CD14-positive monocyte (primary cell): ENCODE data around the gene NID2. TPM values are rescaled to one million over a fixed set of nuclear protein-coding genes. Genes with fewer than 3 reads are reported as not detected.

Source experiments
- DNase-seq, 3 donors: peaks; one replicate each; pipeline ENCODE4 v3.0.0-alpha.2; 2011 to 2022
- H2AFZ ChIP-seq: 2 replicates; pipeline ENCODE4 v1.6.0; 2012; ENCODE audit warnings: mild to moderate bottlenecking, low read depth, low read length, inconsistent platforms; ENCODE audit not compliant: insufficient read depth, poor library complexity, severe bottlenecking
- H3K27ac ChIP-seq, 2 donors: 1 replicate in 1 of 2; 2 replicates in 1 of 2; pipeline ENCODE4 v1.5.1; 2012 to 2013; ENCODE audit warnings: low read length in 2 of 2, control low read depth in 1 of 2, inconsistent platforms in 1 of 2, low read depth in 1 of 2, mild to moderate bottlenecking in 1 of 2
- H3K27me3 ChIP-seq, 2 donors: one replicate each; pipeline versions ENCODE4 v1.6.0 to v1.6.1; 2011 to 2013; ENCODE audit warnings: low read length in 2 of 2; ENCODE audit not compliant: control insufficient read depth in 2 of 2, insufficient read depth in 2 of 2
- H3K36me3 ChIP-seq, 2 donors: replicated peaks in 1 of 2; 1 replicate in 1 of 2; 2 replicates in 1 of 2; pipeline versions ENCODE4 v1.5.1 to v1.6.1; 2012 to 2013; ENCODE audit warnings: low read length in 2 of 2, control low read depth in 1 of 2, inconsistent platforms in 1 of 2, mild to moderate bottlenecking in 1 of 2; ENCODE audit not compliant: insufficient read depth in 2 of 2, control insufficient read depth in 1 of 2
- H3K4me1 ChIP-seq, 2 donors: 1 replicate in 1 of 2; 2 replicates in 1 of 2; pipeline versions ENCODE4 v1.5.1 to v1.6.1; 2012 to 2013; ENCODE audit warnings: low read length in 2 of 2, control low read depth in 1 of 2, inconsistent platforms in 1 of 2, mild to moderate bottlenecking in 1 of 2, moderate library complexity in 1 of 2; ENCODE audit not compliant: insufficient read depth in 2 of 2, control insufficient read depth in 1 of 2
- H3K4me2 ChIP-seq: replicated peaks from 2 replicates; pipeline ENCODE3; 2012; ENCODE audit warnings: low read length, moderate library complexity, mild to moderate bottlenecking; ENCODE audit not compliant: poor library complexity, severe bottlenecking; ENCODE audit errors: extremely low read depth
- H3K4me3 ChIP-seq, 3 experiments: fragments of 200-600 bp in 1 of 3; sonication (generic) in 1 of 3; replicated peaks in 1 of 3; 1 replicate in 2 of 3; 2 replicates in 1 of 3; pipeline ENCODE4 v1.5.1; 2011 to 2013; ENCODE audit warnings: low read length in 3 of 3, mild to moderate bottlenecking in 3 of 3, control low read depth in 2 of 3, low read depth in 2 of 3, inconsistent platforms in 1 of 3, moderate library complexity in 1 of 3
- H3K79me2 ChIP-seq: 2 replicates; pipeline ENCODE4 v1.6.0; 2012; ENCODE audit warnings: mild to moderate bottlenecking, control low read depth, inconsistent platforms, low read length, moderate library complexity; ENCODE audit not compliant: insufficient read depth
- H3K9ac ChIP-seq: 2 replicates; pipeline ENCODE4 v1.6.0; 2017; ENCODE audit warnings: low read length, mild to moderate bottlenecking; ENCODE audit not compliant: insufficient read depth, poor library complexity, severe bottlenecking
- H3K9me3 ChIP-seq, 2 donors: replicated peaks in 1 of 2; 1 replicate in 1 of 2; 2 replicates in 1 of 2; pipeline versions ENCODE4 v1.5.1 to v1.6.1; 2012 to 2013; ENCODE audit warnings: low read length in 2 of 2, control low read depth in 1 of 2; ENCODE audit not compliant: control insufficient read depth in 1 of 2, insufficient read depth in 1 of 2
- H4K20me1 ChIP-seq: 2 replicates; pipeline ENCODE4 v1.6.0; 2012; ENCODE audit warnings: mild to moderate bottlenecking, low read length, control low read depth, moderate library complexity; ENCODE audit not compliant: insufficient read depth
- H3K27ac Mint-ChIP-seq, 7 donors: one replicate each; pipeline ENCODE4 v1.8.0; 2020; ENCODE audit warnings: mild to moderate bottlenecking in 7 of 7, mixed read lengths in 7 of 7, moderate library complexity in 6 of 7, inconsistent platforms in 2 of 7
- H3K27me3 Mint-ChIP-seq, 3 donors: one replicate each; pipeline ENCODE4 v1.8.0; 2021 to 2022; ENCODE audit warnings: low read depth in 3 of 3, mild to moderate bottlenecking in 3 of 3, mixed read lengths in 3 of 3, moderate library complexity in 3 of 3, inconsistent platforms in 1 of 3
- H3K36me3 Mint-ChIP-seq, 2 donors: one replicate each; pipeline ENCODE4 v1.8.0; 2020; ENCODE audit warnings: mixed read lengths in 2 of 2, inconsistent platforms in 1 of 2, mild to moderate bottlenecking in 1 of 2
- H3K4me1 Mint-ChIP-seq: one replicate; pipeline ENCODE4 v1.8.0; 2020; ENCODE audit warnings: mild to moderate bottlenecking, mixed read lengths
- H3K4me3 Mint-ChIP-seq, 2 donors: one replicate each; pipeline ENCODE4 v1.8.0; 2020; ENCODE audit warnings: mild to moderate bottlenecking in 2 of 2, mixed read lengths in 2 of 2, moderate library complexity in 1 of 2
- H3K9me3 Mint-ChIP-seq, 7 donors: one replicate each; pipeline ENCODE4 v1.8.0; 2020 to 2022; ENCODE audit warnings: mixed read lengths in 7 of 7, mild to moderate bottlenecking in 6 of 7, moderate library complexity in 6 of 7, inconsistent platforms in 2 of 7
- CTCF ChIP-seq: fragments of 200-600 bp; IDR thresholded peaks from one replicate; pipeline ENCODE4 v1.8.0; 2022; ENCODE audit warnings: antibody characterized with exemption, mild to moderate bottlenecking
- WGBS: methylation state at CpG from one replicate; pipeline ENCODE4 v1.1.5; 2013; ENCODE audit warnings: missing lambda C conversion rate; ENCODE audit not compliant: insufficient coverage; 5-methylcytosine and 5-hydroxymethylcytosine counted together
- intact Hi-C, 2 donors: fragments of 100-400 bp; cut with micrococcal nuclease; formaldehyde crosslinking; loops; one replicate each; pipeline versions ENCODE4 v1.15.0 to v1.15.1; 2023
- polyA plus RNA-seq, 3 donors: library from polyadenylated mRNA; depleted of rRNA in 1 of 3; unstranded in 2 of 3; stranded (reverse) in 1 of 3; fragments of 300-500 nt in 2 of 3; fragments of >200 nt in 1 of 3; fragmentation: Illumina TruSeq in 2 of 3; gene quantifications; 1 replicate in 2 of 3; 2 replicates in 1 of 3; pipeline ENCODE4 v1.2.3, GENCODE V29; 2012 to 2021

Gene NID2
- polyA plus RNA-seq, 3 donors, result not detected

GRCh38 chr14:52095794-52096193, 26.9 kb upstream of the NID2 start:
- Mint-ChIP-seq H3K27me3 (peaks cover 0 to 2% (median 1%) of the 10 kb centered on the region in 3 donors), H3K9me3 (peaks cover 0 to 4% (median 0%) of the 10 kb centered on the region in 7 donors), H3K4me1 (no peaks in the 10 kb centered on the region), H3K27ac (no peak overlapping the region), H3K4me3 (no peak overlapping the region), H3K36me3 (no peaks in the 10 kb centered on the region)
- WGBS, result 100% methylated on average over 1 of the region's 4 CpGs
- intact Hi-C loops, result no loop called here
- no peaks in the 10 kb centered on the region for H3K79me2 ChIP-seq
- no peak overlapping the region for H3K4me3 ChIP-seq
- H4K20me1 ChIP-seq, result no peaks in the 10 kb centered on the region
- no peaks in the 10 kb centered on the region for H3K4me1 ChIP-seq
- no peaks in the 10 kb centered on the region for H3K36me3 ChIP-seq
- H3K9ac ChIP-seq, result no peak overlapping the region
- DNase-seq, result no peak
- H3K4me2 ChIP-seq, result no peak overlapping the region
- H3K27me3 ChIP-seq, result no peaks in the 10 kb centered on the region
- no peak for TF ChIP-seq CTCF
- no peak overlapping the region for H3K27ac ChIP-seq
- no peak overlapping the region for H2AFZ ChIP-seq
- H3K9me3 ChIP-seq, result no peaks in the 10 kb centered on the region

GRCh38 chr14:52095336-52095735, 26.5 kb upstream of the NID2 start:
- intact Hi-C loops, result no loop called here
- no peak overlapping the region for H3K4me2 ChIP-seq
- TF ChIP-seq CTCF, result no peak
- H3K9me3 Mint-ChIP-seq, result peaks cover 0 to 4% (median 0%) of the 10 kb centered on the region in 7 donors
- no peaks in the 10 kb centered on the region for H3K4me1 ChIP-seq
- H2AFZ ChIP-seq, result no peak overlapping the region
- H3K9me3 ChIP-seq, result no peaks in the 10 kb centered on the region
- H3K4me3 Mint-ChIP-seq, result no peak overlapping the region
- H3K79me2 ChIP-seq, result no peaks in the 10 kb centered on the region
- no peaks in the 10 kb centered on the region for H3K27me3 ChIP-seq
- H3K4me1 Mint-ChIP-seq, result no peaks in the 10 kb centered on the region
- no peak overlapping the region for H3K27ac Mint-ChIP-seq
- H3K9ac ChIP-seq, result no peak overlapping the region
- no peak for DNase-seq
- H3K27me3 Mint-ChIP-seq, result peaks cover 0 to 2% (median 1%) of the 10 kb centered on the region in 3 donors
- no peak overlapping the region for H3K27ac ChIP-seq
- no peaks in the 10 kb centered on the region for H3K36me3 Mint-ChIP-seq
- H3K4me3 ChIP-seq, result no peak overlapping the region
- no peaks in the 10 kb centered on the region for H3K36me3 ChIP-seq
- no peaks in the 10 kb centered on the region for H4K20me1 ChIP-seq
- 50% methylated on average over 1 of the region's 3 CpGs for WGBS
